CD1c-positive myeloid dendritic cell (primary cell): ENCODE measurements around the gene CCDC175.

Experiments
- DNase-seq: peaks from one replicate; pipeline ENCODE4 v3.0.0-alpha.2; 2016; ENCODE audit errors: extremely low spot score

CCDC175 gene

GRCh38 chr14:59576332-59577294, at the start of gene CCDC175:
Gene CCDC175 (minus strand): TSS chr14:59576812. CDS start chr14:59576775, 37 bp downstream.
- DNase-seq = peak; percentile 91

GRCh38 chr14:59622631-59623030, 46.0 kb upstream of the CCDC175 start:
- no peak for DNase-seq

- DNase-seq = peak; percentile 41
These were observed 42.4 kb upstream of the CCDC175 start for GRCh38 chr14:59619061-59619460.

- DNase-seq = no peak
These were observed 24.4 kb upstream of the CCDC175 start for GRCh38 chr14:59601056-59601455.

GRCh38 chr14:59600211-59600945, 23.8 kb upstream of the CCDC175 start:
- no peak for DNase-seq

- no peak for DNase-seq
These were observed 18.5 kb upstream of the CCDC175 start for GRCh38 chr14:59595071-59595470.

GRCh38 chr14:59591641-59592370, 15.2 kb upstream of the CCDC175 start:
- DNase-seq = no peak

- DNase-seq = peak; percentile 9
These were observed 11.5 kb upstream of the CCDC175 start for GRCh38 chr14:59588101-59588500.

- DNase-seq = peak; percentile 76
These were observed 9.4 kb upstream of the CCDC175 start for GRCh38 chr14:59585891-59586554.

GRCh38 chr14:59583755-59584154, 7.1 kb upstream of the CCDC175 start:
- DNase-seq = peak; percentile 39

- DNase-seq = peak; percentile 66
These were observed 6.4 kb upstream of the CCDC175 start for GRCh38 chr14:59582845-59583509.

GRCh38 chr14:59582161-59582560, 5.5 kb upstream of the CCDC175 start:
- DNase-seq = no peak

GRCh38 chr14:59580911-59581310, 4.3 kb upstream of the CCDC175 start:
- no peak for DNase-seq

GRCh38 chr14:59570122-59570521, 6.5 kb downstream of the CCDC175 start:
- DNase-seq = no peak

GRCh38 chr14:59566725-59567124, 9.9 kb downstream of the CCDC175 start:
- DNase-seq = no peak

- DNase-seq = no peak
These were observed 10.3 kb downstream of the CCDC175 start for GRCh38 chr14:59566296-59566695.

- DNase-seq = no peak
These were observed 11.5 kb downstream of the CCDC175 start for GRCh38 chr14:59565087-59565486.

GRCh38 chr14:59564366-59564765, 12.2 kb downstream of the CCDC175 start:
- no peak for DNase-seq

GRCh38 chr14:59547310-59547709, 29.3 kb downstream of the CCDC175 start:
- no peak for DNase-seq

- DNase-seq = no peak
These were observed 32.7 kb downstream of the CCDC175 start for GRCh38 chr14:59543873-59544272.

GRCh38 chr14:59541731-59542130, 34.9 kb downstream of the CCDC175 start:
- DNase-seq = no peak
